GM12801 (cell line): ENCODE results near the gene PTPRN2.

Experiments used
- TF ChIP-seq, protein P1 (sequence below): IDR thresholded peaks from one replicate; pipeline ENCODE4 v1.5.1; 2011; ENCODE audit warnings: control low read depth; ENCODE audit not compliant: insufficient read length; ENCODE audit errors: extremely low read depth

Gene PTPRN2

DNA sequence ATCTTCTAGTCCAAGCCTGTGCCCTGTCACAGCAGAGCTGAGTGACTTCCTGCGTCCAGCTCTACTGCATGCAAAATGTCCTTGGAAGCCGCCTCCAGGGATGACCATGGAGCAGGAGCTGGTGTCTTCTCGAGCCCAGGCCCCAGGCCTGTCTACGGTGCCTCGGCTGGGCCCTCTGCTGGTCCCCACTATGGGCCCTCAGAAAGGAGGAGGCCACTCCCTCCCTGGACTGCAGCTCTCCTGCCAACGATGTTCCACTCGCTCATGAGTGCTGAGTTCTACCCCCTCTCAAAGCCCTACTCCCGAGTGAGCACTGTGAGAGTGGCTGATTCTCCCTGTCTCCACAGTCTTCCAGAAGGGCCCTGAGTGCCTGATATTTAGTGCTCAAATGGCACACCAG, 504.9 kb downstream of the PTPRN2 start:
- TF ChIP-seq, protein P1, sequence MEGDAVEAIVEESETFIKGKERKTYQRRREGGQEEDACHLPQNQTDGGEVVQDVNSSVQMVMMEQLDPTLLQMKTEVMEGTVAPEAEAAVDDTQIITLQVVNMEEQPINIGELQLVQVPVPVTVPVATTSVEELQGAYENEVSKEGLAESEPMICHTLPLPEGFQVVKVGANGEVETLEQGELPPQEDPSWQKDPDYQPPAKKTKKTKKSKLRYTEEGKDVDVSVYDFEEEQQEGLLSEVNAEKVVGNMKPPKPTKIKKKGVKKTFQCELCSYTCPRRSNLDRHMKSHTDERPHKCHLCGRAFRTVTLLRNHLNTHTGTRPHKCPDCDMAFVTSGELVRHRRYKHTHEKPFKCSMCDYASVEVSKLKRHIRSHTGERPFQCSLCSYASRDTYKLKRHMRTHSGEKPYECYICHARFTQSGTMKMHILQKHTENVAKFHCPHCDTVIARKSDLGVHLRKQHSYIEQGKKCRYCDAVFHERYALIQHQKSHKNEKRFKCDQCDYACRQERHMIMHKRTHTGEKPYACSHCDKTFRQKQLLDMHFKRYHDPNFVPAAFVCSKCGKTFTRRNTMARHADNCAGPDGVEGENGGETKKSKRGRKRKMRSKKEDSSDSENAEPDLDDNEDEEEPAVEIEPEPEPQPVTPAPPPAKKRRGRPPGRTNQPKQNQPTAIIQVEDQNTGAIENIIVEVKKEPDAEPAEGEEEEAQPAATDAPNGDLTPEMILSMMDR: no peak

DNA sequence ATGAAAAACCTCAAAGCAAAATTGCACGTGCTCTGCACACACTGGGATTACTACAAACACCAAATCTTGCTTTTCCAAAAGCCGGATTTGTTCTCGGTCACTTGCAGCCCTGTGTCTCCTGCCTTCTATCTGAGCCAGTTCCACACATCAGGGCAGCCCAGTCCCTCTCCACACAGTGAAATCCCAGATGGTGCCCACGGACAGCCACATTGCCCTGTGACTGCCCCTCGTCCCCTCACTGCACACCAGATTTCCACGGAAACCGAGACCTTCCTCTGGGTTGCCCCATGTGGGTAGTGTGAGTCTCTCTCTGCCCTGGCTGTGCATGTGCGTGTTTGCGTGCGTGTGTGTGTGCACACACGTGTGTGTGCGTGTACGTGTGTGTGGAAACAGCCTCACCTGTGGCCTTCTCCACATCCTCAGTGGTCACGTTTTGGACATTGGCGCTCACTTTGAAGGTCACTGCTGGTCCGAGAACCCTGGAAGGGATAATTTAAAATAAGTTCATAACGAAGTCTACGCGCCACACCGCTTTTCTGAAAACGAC, 506.7 kb downstream of the PTPRN2 start:
- TF ChIP-seq, protein P1: no peak

DNA sequence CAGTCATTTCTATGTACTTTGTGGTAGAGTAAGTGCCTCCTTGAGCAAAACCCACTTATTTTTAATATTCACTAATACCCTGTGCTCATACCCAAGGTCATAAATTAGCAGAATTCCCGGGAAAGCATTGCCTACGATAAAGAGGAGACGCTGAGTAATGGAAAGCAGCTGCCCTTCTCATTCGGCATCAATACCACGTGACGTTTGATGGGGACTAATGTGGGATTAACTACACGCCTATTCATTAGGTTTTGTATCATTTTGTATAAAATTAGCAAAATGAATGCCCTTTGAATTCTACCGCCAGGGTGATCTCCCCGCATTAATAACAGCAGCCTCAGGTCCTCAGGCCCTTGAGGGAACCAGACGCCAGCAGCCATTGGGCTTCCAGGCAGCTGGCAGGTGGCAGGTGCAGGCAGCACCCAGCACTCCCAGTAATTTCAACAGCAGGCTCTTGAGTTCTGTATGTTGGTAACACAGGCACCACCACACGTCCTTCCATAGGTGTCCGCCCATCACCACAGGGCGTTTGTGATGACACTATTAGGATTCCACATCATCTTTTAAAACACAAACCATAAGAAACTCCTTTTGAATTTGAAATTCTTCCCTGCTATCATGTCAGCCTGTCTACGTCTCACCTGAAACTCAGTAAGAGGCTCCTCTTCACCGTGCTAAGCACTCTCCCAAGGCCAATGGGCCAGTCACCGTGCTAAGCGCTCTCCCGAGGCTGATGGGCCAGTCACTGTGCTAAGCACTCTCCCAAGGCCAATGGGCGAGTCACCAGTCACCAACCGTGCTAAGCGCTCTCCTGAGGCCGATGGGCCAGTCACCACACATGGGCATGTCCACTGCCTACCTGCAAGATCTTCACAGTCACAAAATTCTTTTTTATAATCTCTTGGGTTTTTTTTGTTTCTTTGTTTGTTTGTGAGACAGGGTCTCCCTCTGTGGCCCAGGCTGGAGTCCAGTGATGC, 509.4 kb downstream of the PTPRN2 start:
- TF ChIP-seq, protein P1: no peak

DNA sequence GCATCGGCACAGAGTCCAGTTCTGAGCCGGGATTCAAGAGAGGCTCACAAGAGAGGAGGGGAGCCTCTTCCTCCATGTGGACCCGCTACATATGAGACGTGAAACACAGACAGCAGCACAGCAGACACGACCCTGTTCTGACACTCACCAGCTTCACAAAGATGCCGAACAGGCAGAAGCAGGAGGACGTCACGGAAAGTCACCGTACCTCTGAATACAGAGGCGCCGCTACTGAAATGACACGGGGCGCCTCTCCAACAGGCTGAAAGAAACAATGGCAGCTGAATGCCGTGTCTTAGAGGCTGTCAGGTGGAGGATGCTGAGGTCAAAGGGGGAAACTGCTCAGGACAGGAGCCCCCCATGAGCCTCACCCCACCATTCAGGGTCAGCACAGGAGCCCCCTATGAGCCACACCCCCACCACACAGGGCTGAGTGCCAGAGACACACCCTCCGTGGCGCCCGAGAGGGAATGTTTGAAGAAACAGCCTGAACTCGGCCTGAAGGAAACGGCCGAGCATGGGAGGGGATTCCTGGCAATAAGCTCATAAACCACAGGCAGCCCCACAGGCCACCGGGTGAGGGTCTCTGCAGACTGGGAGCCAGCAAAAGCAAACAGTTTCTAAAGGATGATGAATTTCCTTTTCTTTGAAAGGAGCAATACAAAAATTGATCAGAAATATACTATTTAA, 510.3 kb downstream of the PTPRN2 start:
- TF ChIP-seq, protein P1: no peak

DNA sequence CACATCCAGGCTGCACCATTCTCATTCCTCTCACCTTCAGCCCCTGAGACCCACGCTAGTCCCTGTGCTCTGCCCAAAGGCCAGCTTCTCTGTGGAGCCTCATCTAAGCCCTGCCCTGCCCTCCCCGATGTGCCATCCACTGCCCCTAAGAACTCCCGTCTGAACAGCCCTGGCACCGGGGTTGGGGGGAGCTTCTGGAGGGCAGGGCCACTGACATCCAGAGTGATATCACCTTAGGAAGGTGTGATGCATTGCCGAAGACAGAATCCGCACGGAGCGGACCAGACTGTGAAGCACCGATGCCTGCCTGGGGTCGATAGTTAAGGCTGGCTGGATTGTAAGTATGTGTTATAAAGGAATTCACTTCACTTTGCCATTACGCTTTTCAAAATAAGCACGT, 511.0 kb downstream of the PTPRN2 start:
- TF ChIP-seq, protein P1: no peak

DNA sequence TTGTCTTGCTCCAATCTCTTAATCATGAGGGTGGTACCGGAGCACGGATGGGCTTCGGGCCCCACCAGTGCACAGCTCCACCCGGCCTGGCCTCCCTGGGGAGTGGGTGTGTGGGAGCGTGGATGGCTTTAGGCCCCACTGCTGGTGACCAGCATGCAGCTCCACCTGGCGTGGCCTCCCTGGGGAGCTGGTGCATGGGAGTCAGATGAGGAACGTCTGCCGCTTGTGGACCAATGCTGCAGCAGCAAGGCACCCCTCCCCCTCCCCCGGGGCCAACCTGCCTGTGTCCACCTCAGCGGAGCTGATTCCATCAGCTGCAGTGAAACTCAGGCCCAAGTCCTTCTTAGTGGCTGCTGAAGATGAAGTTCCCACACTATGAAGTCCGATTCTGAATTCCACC, 511.4 kb downstream of the PTPRN2 start:
- TF ChIP-seq, protein P1: no peak

DNA sequence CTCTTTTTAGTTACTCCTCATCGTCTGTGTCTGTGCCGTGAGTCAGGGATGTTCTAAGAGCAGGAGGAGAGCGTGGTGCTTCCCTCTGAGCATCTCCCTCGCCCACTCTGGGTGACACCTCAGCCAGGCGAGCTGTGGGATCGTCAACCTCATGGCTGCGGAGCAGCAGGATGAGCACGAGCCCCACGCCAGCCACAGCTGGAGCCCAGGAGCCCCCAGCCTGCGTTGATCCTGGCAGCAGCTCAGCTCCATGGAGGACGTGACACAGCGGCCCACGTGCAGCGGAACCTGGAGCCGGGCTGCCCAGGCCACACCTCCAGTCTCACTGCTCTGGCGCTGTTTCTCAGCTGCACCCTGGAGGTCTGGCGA, 512.0 kb downstream of the PTPRN2 start:
- TF ChIP-seq, protein P1: no peak
